K562 (cell line): Measurements from ENCODE around the gene AIFM1. TPM values are rescaled to one million over a fixed set of nuclear protein-coding genes. Genes with fewer than 3 reads are reported as not detected.
A peak's percentile ranks its signal among the peaks of the same experiment; 100 is the strongest.

ENCODE experiments used
- CEBPB ChIP-seq: fragments of 450-650 bp; IDR thresholded peaks from 2 replicates; pipeline ENCODE4 v1.6.1; 2016; ENCODE audit warnings: missing genetic modification characterization, missing compliant biosample characterization
- CHD7 ChIP-seq: fragments of 200-600 bp; sonication (generic); IDR thresholded peaks from one replicate; pipeline ENCODE4 v1.6.1; 2012; ENCODE audit warnings: mild to moderate bottlenecking, low read depth, low read length, inconsistent platforms
- ESRRA ChIP-seq: fragments of 450-650 bp; IDR thresholded peaks from 2 replicates; pipeline ENCODE4 v1.6.1; 2014; ENCODE audit warnings: low read depth, mild to moderate bottlenecking, moderate library complexity, borderline replicate concordance
- GABPA ChIP-seq: fragments of 200-800 bp; sonication (Bioruptor generic); conservative IDR thresholded peaks from 2 replicates; pipeline ENCODE4 v1.6.1; 2016; ENCODE audit warnings: low read depth, missing genetic modification characterization, missing compliant biosample characterization
- LCOR ChIP-seq: sonication (generic); formaldehyde crosslinking; IDR thresholded peaks from 2 replicates; pipeline ENCODE4 v1.8.0; 2022; ENCODE audit warnings: mild to moderate bottlenecking, missing genetic modification reagents
- MLLT1 ChIP-seq, 2 experiments: fragments of 450-650 bp; IDR thresholded peaks; 2 replicates each; pipeline ENCODE4 v1.6.1; 2016
- MTA2 ChIP-seq: fragments of 450-650 bp; IDR thresholded peaks from 2 replicates; pipeline ENCODE4 v1.6.1; 2016; ENCODE audit warnings: low read depth
- RBM34 ChIP-seq: fragments of 200-400 bp; formaldehyde crosslinking; IDR thresholded peaks from 2 replicates; pipeline ENCODE4 v1.6.1; 2018; ENCODE audit warnings: low read length, borderline replicate concordance; ENCODE audit not compliant: insufficient read depth
- RFX7 ChIP-seq: fragments of 250-450 bp; sonication (Bioruptor Pico); IDR thresholded peaks from 2 replicates; pipeline ENCODE4 v1.5.1; 2021; ENCODE audit warnings: mild to moderate bottlenecking
- SAP30 ChIP-seq: fragments of 200-600 bp; sonication (generic); IDR thresholded peaks from 2 replicates; pipeline ENCODE4 v1.6.1; 2012; ENCODE audit warnings: borderline replicate concordance, low read depth, mild to moderate bottlenecking, moderate library complexity, low read length, control low read depth, inconsistent platforms; ENCODE audit not compliant: insufficient read depth, poor library complexity, severe bottlenecking
- SNRNP70 ChIP-seq: fragments of 200-400 bp; formaldehyde crosslinking; optimal IDR thresholded peaks from 2 replicates; pipeline ENCODE3; 2017; ENCODE audit warnings: low read depth, low read length
- ZKSCAN8 ChIP-seq: fragments of 200-800 bp; sonication (Bioruptor generic); IDR thresholded peaks from 2 replicates; pipeline ENCODE4 v1.6.1; 2016; ENCODE audit warnings: missing genetic modification characterization, missing compliant biosample characterization
- ZNF12 ChIP-seq: sonication (generic); formaldehyde crosslinking; IDR thresholded peaks from 2 replicates; pipeline ENCODE4 v1.4.0; 2020; ENCODE audit warnings: mild to moderate bottlenecking, missing genetic modification reagents
- ZNF217 ChIP-seq: sonication (generic); formaldehyde crosslinking; IDR thresholded peaks from 2 replicates; pipeline ENCODE4 v1.8.0; 2022; ENCODE audit warnings: mild to moderate bottlenecking, missing genetic modification reagents
- ZNF224 ChIP-seq: sonication (generic); formaldehyde crosslinking; IDR thresholded peaks from 2 replicates; pipeline ENCODE4 v1.8.0; 2022; ENCODE audit warnings: mild to moderate bottlenecking, missing genetic modification reagents
- ZNF24 ChIP-seq: fragments of 450-650 bp; IDR thresholded peaks from 2 replicates; pipeline ENCODE4 v1.6.1; 2016
- polyA plus RNA-seq, 8 experiments: library from polyadenylated mRNA; depleted of rRNA in 4 of 8; stranded (reverse) in 5 of 8; unstranded in 3 of 8; fragments of >200 nt; fragmentation: Nextera tagmentation in 2 of 8; fragmentation: Illumina TruSeq in 1 of 8; extraction: Ambion mirVana in 2 of 8; extraction: Trizol in 1 of 8; gene quantifications; 2 replicates each; pipeline versions ENCODE4 v1.2.1 to v1.2.3, GENCODE V29; 2011 to 2014; ENCODE audit warnings: inconsistent platforms in 1 of 8, missing spikeins in 1 of 8
- total RNA-seq, 7 experiments: library from RNA; depleted of rRNA in 6 of 7; stranded (reverse); fragments of >200 nt in 6 of 7; fragmentation: Illumina TruSeq in 2 of 7; extraction: Trizol in 2 of 7; gene quantifications; 2 replicates each; pipeline versions ENCODE4 v1.2.1 to v1.2.3, GENCODE V29; 2011 to 2021; ENCODE audit warnings: low replicate concordance in 1 of 7

The AIFM1 gene
- total and polyA plus RNA-seq, 9 of the 15 experiments (the other 6 are each of a cell fraction or from before 2014, with no cell fraction given) = 51.0 to 117 (median 91.2) TPM

GRCh38 chrX:130179579-130180215 lies 14.1 kb upstream of the AIFM1 start (continued):
- no peak for TF ChIP-seq CHD7
- no peak for TF ChIP-seq ZNF224
- TF ChIP-seq CEBPB (tag) = no peak
- TF ChIP-seq GABPA = 0 out of 2 replicates have a peak, but pooled peaks have one; percentile 22
- peak; percentile 40; the same call in 1 of the 2 replicates for TF ChIP-seq ZNF24
- TF ChIP-seq LCOR = peak; percentile 74; the same call in 1 of the 2 replicates
- TF ChIP-seq ZNF217 (CRISPR knock-in tag) = no peak
- no peak for TF ChIP-seq SNRNP70
- peak; percentile 57; the same call in 1 of the 2 replicates for TF ChIP-seq ZKSCAN8 (CRISPR knock-in tag)
- peak; percentile 99 for TF ChIP-seq MTA2
- no peak for TF ChIP-seq ZNF12 (CRISPR knock-in tag)
- TF ChIP-seq SAP30 = no peak
- no peak for TF ChIP-seq RBM34
- peak; percentile 90; the same call in 1 of the 2 replicates for TF ChIP-seq ESRRA
- no peak for TF ChIP-seq RFX7
- TF ChIP-seq MLLT1 (IDR thresholded peaks at IDR 0.05) = peak; percentile 24 to 96; a peak in 2 of 4 replicates
